K562 (cell line): ENCODE data around the gene LRP3.

Source experiments
- EZH2 ChIP-seq: IDR thresholded peaks from 2 replicates; pipeline ENCODE4 v1.6.1; 2012; ENCODE audit warnings: low read depth, mild to moderate bottlenecking, inconsistent platforms, low read length, borderline replicate concordance
- HLTF ChIP-seq: fragments of 450-650 bp; IDR thresholded peaks from 2 replicates; pipeline ENCODE4 v1.6.1; 2016
- HMGXB4 ChIP-seq: sonication (generic); formaldehyde crosslinking; IDR thresholded peaks from 2 replicates; pipeline ENCODE4 v1.8.1; 2023; ENCODE audit warnings: mild to moderate bottlenecking, missing genetic modification reagents
- JUN ChIP-seq, 2 experiments: sonication (generic) in 1 of 2; formaldehyde crosslinking in 1 of 2; IDR thresholded peaks; 2 replicates each; pipeline versions ENCODE4 v1.6.1 to v1.8.0; 2012 to 2022; ENCODE audit warnings: borderline replicate concordance in 2 of 2, mild to moderate bottlenecking in 2 of 2, improper control_type of control experiment in 1 of 2, low read depth in 1 of 2, low read length in 1 of 2, missing genetic modification reagents in 1 of 2
- NFYB ChIP-seq: IDR thresholded peaks from 2 replicates; pipeline ENCODE4 v1.6.1; 2011; ENCODE audit warnings: mild to moderate bottlenecking, moderate library complexity; ENCODE audit not compliant: insufficient read length; ENCODE audit errors: extremely low read depth
- RNF2 ChIP-seq: sonication (generic); IDR thresholded peaks from 2 replicates; pipeline ENCODE4 v1.6.1; 2016
- ZNF395 ChIP-seq: fragments of 200-800 bp; sonication (Bioruptor generic); IDR thresholded peaks from 2 replicates; pipeline ENCODE4 v1.6.1; 2017; ENCODE audit warnings: missing genetic modification characterization, missing compliant biosample characterization
- ZNF707 ChIP-seq: fragments of 250-450 bp; sonication (Bioruptor Pico); conservative IDR thresholded peaks from 2 replicates; pipeline ENCODE4 v1.8.0; 2022; ENCODE audit warnings: inconsistent platforms, mild to moderate bottlenecking, moderate library complexity

DNA sequence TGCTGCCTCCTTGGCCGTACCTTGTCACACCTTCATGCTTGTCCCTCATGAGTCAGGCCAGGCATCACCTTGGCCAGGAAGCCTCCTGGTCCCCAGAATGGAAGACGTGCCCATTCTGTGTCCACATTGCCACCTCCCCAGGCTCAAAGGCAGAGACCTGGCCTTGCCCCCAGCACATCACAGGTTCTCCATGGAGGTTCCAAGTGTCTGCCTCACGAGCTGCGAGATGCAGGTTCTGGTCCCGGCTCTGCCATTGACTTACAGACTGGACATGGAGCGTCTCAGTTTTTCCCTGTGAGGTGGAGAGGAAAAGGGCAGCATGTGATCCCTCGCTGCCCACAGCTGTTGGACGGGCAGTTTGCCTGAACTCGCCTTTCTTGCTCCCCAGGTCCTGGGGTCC lies 40.6 kb downstream of the LRP3 start:
- TF ChIP-seq NFYB (no peak), ZNF395 (CRISPR knock-in tag) (no peak), JUN (IDR thresholded peaks at IDR 0.05; ENCODE audit: borderline replicate concordance, low read depth, low read length) (no peak), JUN (CRISPR knock-in tag; IDR thresholded peaks at IDR 0.05; ENCODE audit: borderline replicate concordance) (no peak), HLTF (no peak), RNF2 (no peak), EZH2 (no peak), HMGXB4 (CRISPR knock-in tag) (no peak), ZNF707 (no peak)
